ENCODE measurements around the gene SYNJ2BP. TPM values are rescaled to one million over a fixed set of nuclear protein-coding genes. Genes with fewer than 3 reads are reported as not detected.

The SYNJ2BP gene
- total RNA-seq, 2 donors from 2014 or later, result 10.5 to 21.5 TPM

- Histone ChIP-seq H3K4me1 (no peaks in the 10 kb centered on the region), H3K36me3 (replicated peaks in 1 of 2; ENCODE audit: insufficient read depth in 1 of 2, low read depth in 2 of 2) (no peaks in the 10 kb centered on the region), H3K9me3 (no peaks in the 10 kb centered on the region), H3K4me3 (no peak overlapping the region), H3K27me3 (no peaks in the 10 kb centered on the region), H3K27ac (no peak overlapping the region)
- TF ChIP-seq POLR2A (IDR thresholded peaks at IDR 0.05), result no peak
- no peak for TF ChIP-seq CTCF (IDR thresholded peaks at IDR 0.05)
- intact Hi-C loops (cut with DNase I), result no loop called here
- ATAC-seq (no peak), DNase-seq (no peak)
These were observed 22.1 kb downstream of the SYNJ2BP start for GRCh38 chr14:70394674-70395306.

- TF ChIP-seq CTCF (IDR thresholded peaks at IDR 0.05) (no peak), POLR2A (IDR thresholded peaks at IDR 0.05) (no peak)
- Histone ChIP-seq H3K4me3 (no peak overlapping the region), H3K4me1 (no peaks in the 10 kb centered on the region), H3K9me3 (no peaks in the 10 kb centered on the region), H3K27me3 (no peaks in the 10 kb centered on the region), H3K36me3 (replicated peaks in 1 of 2; ENCODE audit: insufficient read depth in 1 of 2, low read depth in 2 of 2) (no peaks in the 10 kb centered on the region), H3K27ac (no peak overlapping the region)
- ATAC-seq (no peak), DNase-seq (no peak)
- intact Hi-C loops (cut with DNase I), result no loop called here
- 48 to 54% methylated on average over 3 of the region's 3 CpGs for WGBS, 2 donors
These were observed 24.2 kb downstream of the SYNJ2BP start for GRCh38 chr14:70392676-70393075.

- ATAC-seq (no peak), DNase-seq (no peak)
- Histone ChIP-seq H3K4me1 (no peaks in the 10 kb centered on the region), H3K36me3 (replicated peaks in 1 of 2; ENCODE audit: insufficient read depth in 1 of 2, low read depth in 2 of 2) (no peaks in the 10 kb centered on the region), H3K4me3 (no peak overlapping the region), H3K27ac (no peak overlapping the region), H3K27me3 (no peaks in the 10 kb centered on the region), H3K9me3 (no peaks in the 10 kb centered on the region)
- TF ChIP-seq CTCF (IDR thresholded peaks at IDR 0.05) (no peak), POLR2A (IDR thresholded peaks at IDR 0.05) (no peak)
- intact Hi-C loops (cut with DNase I), result no loop called here
- 89% methylated on average over 6 of the region's 6 CpGs for WGBS, 2 donors
These were observed 25.1 kb downstream of the SYNJ2BP start for GRCh38 chr14:70391493-70392391.

- WGBS, 2 donors, result 84 to 94% methylated on average over 2 of the region's 2 CpGs
- H3K9me3 ChIP-seq, result no peaks in the 10 kb centered on the region
- peaks cover 0 to 2% of the 10 kb centered on the region in 2 donors for H3K36me3 ChIP-seq (replicated peaks in 1 of 2; ENCODE audit: insufficient read depth in 1 of 2, low read depth in 2 of 2)
- no peak overlapping the region for H3K27ac ChIP-seq
- H3K4me1 ChIP-seq, result no peaks in the 10 kb centered on the region
- intact Hi-C loops (cut with DNase I), result no loop called here
- H3K27me3 ChIP-seq, result no peaks in the 10 kb centered on the region
- no peak for TF ChIP-seq POLR2A (IDR thresholded peaks at IDR 0.05)
- TF ChIP-seq CTCF (IDR thresholded peaks at IDR 0.05), result no peak
- no peak overlapping the region for H3K4me3 ChIP-seq
- DNase-seq (no peak), ATAC-seq (no peak)
These were observed 34.4 kb downstream of the SYNJ2BP start for GRCh38 chr14:70382536-70382935.
